HG03354 (cell line): ENCODE measurements around the gene CD6.

ENCODE experiments used
- ATAC-seq: cut with Tn5 transposase; IDR thresholded peaks from one replicate; pipeline ENCODE4 v1.9.1; 2021; ENCODE audit warnings: mild to moderate bottlenecking; ENCODE audit not compliant: unreplicated experiment, poor library complexity, severe bottlenecking

The CD6 gene, protein sequence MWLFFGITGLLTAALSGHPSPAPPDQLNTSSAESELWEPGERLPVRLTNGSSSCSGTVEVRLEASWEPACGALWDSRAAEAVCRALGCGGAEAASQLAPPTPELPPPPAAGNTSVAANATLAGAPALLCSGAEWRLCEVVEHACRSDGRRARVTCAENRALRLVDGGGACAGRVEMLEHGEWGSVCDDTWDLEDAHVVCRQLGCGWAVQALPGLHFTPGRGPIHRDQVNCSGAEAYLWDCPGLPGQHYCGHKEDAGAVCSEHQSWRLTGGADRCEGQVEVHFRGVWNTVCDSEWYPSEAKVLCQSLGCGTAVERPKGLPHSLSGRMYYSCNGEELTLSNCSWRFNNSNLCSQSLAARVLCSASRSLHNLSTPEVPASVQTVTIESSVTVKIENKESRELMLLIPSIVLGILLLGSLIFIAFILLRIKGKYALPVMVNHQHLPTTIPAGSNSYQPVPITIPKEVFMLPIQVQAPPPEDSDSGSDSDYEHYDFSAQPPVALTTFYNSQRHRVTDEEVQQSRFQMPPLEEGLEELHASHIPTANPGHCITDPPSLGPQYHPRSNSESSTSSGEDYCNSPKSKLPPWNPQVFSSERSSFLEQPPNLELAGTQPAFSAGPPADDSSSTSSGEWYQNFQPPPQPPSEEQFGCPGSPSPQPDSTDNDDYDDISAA

DNA sequence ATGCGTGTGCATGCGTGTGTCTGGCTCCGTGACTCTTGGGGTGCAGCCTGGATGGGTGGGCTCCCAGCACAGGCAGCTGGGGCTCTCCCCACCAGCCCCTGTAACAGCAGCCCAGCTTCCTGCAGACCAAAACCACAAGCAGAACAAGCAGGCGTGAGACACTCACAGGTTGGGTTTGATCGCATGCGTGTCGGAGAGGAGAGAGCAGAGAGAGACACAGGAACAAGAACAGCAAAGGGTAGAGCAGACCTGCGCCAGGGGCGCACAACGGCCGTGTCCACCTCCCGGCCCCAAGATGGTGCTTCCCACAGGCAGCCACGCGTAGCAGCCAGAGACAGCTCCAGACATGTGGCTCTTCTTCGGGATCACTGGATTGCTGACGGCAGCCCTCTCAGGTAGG is at the start of gene CD6:
Gene CD6, plus strand, starts transcription at position 161 of the 400 bp plus-strand sequence. Its CDS starts 186 bp downstream, at position 347.
- no peak for ATAC-seq

DNA sequence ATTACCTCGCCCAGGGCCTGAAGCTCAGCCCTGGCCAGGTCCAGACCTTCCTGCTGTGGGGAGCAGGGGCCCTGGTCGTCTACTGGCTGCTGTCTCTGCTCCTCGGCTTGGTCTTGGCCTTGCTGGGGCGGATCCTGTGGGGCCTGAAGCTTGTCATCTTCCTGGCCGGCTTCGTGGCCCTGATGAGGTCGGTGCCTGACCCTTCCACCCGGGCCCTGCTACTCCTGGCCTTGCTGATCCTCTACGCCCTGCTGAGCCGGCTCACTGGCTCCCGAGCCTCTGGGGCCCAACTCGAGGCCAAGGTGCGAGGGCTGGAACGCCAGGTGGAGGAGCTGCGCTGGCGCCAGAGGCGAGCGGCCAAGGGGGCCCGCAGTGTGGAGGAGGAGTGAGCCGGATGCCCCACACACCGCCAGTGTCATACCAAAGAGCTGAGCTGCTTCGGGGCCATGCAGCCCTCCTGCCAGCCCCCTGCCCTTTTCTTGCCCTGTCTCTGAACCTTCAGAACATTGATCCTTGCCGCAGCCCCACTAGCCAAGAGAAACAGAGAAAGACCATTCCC is 49.6 kb upstream of the CD6 start:
- ATAC-seq = no peak

DNA sequence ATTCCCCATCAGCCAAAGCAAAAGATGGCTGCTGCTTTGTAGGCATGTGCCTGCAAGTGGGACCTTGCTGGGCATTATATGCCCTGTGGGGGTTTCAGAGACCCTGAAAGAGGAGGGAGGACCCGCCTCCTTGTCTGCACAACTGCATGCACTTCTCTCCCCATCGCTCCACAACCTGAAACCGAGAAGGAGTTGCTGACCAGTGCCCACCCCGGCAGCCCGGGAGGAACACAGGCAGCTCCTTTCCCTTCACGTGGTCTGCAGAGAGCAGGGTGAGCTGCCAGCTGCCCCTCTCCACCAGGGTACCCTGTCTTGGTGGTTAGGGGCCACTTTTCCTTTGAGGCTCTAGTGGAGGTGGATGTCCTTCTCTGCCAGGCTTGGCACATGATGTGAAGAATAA is 48.6 kb upstream of the CD6 start:
- no peak for ATAC-seq

DNA sequence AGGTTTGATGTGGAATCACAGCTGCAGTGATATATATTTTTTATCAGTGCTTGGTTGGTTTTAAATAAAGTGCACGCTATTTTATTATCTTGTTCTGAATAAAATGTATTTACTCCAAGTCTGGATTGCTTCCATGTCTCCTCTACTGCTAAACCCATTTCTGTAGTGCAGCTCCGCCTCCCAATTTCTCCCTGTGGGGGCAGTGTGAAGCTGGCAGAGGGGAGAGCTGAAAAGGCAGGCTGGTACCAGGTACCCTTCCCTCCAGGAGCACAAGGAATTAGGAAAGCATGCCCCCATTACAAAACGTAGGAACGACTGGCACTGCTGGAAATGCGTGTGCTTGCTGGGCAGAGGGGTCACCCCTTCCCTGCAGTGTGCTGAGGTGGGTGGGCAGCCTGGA is 48.2 kb upstream of the CD6 start:
- no peak for ATAC-seq

DNA sequence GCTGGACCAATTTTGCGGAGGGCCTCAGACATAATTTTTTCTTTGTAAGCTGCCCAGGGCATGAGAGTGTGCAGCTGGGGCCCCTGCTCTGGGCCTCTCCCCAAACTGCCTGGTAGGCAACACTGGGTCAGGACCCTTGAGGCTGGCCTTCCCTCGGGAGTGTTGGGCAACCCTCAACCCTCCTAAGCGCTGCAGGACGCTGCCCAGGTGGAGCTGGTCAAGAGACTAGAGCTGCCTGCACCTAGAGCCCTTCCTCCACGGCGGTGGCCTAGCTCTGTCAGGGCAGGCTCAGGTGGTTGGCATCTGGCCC is 47.7 kb upstream of the CD6 start:
- peak; percentile 8 for ATAC-seq

DNA sequence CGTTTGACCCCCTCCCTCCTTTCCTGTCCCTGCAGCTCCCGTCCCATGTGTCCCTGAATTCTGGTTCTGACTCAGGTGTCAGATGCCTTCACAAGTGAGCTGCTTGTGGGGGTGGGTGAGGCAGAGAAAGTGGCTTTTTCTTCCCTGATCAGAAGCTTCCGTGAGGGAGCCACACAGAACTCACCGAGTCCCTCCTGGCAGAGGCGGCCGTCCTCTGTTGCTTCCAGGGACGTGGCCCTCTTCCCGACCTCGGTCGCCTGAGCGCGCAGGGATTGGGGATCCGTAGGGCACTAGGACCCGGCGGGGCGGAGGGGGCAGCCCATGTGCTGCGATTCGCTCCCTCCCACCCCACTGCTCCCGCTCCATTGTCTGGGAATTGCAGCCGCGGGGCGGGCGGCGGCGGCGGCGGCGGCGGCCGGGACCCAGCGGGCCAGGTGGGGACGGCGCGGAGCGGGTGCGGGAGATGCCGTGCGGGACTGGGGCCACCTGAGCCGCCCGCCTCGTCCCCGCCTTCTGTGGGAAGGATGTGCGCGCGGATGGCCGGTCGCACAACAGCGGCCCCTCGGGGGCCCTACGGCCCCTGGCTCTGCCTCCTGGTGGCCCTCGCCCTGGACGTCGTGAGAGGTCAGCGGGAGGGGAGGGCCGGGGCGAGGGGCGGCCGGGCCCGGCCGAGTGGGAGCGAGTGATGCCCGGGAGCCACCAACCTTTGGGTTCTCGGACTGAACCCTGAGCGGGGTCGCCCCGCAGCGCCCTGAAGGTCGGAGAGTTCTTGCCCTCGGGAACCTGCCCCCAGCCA is 47.2 kb upstream of the CD6 start, which contains the start of gene TMEM132A:
Gene TMEM132A, plus strand, starts transcription at position 351 of the 796 bp plus-strand sequence. Its CDS starts 174 bp downstream, at position 525.
- peak; percentile 47 for ATAC-seq

DNA sequence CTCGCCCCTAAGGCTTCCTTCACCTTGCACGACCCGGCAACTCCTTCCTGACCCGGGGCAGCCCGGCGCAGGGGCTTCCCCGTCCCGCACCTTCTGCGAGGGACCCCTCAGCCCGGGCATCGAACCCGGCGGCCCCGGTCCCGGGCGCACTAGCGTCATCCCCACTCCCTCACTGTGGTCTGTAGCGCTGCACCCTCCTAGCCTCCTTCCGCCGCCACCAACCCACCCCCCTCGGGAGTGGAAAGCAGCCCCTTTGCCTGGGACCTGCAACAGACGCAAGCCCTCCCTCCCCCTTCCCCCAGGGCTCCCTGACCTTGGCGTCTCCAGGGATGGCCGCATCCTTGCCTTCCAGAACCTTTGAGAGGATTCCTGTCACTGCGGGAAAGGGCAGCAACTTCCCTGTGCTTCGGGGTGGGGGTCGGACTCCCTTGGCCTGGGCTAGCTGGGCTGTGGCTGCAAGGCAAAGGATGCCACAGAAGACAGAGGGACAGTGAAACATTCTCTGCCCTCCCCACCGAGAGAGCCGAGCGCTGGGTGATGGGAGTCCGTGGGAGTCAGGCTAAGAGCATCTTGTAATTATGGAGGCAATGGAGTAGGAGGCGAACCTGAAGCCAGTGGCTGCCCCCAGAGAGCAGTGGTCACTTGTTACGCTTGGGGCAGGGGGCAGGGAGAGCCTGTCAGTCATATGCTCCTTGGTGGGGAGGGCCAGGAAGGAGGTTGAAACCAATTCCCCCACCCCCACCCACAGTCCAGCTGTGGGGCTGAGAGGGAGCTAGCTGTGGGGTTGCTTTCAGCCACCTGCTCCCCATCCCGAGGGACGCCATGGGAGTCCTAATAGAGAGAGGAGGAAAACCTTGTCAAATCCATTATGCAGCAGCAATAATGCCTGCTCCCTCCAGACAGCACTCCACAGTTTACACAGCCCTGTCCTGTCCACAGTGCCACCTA is 46.3 kb upstream of the CD6 start:
- peak; percentile 24 for ATAC-seq

DNA sequence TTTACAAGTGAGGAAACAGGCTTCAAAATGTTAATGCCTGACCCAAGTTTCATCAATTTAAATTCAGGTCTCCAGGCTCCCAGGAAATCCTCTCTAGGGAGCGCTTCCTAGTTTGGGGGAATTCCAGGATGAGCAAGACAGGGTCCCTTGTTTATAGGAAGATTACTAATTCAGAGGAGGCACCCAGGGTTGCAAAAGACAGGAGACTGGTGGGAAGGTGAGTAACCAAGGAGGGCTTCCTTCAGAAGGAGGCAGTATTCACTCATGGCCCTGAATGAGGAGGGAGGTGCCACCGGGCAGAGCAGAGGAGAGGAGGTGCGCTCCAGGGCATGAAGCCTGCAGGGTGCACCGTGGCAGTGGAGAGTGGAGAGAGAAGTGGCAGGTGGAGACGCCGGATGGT is 45.6 kb upstream of the CD6 start:
- no peak for ATAC-seq

DNA sequence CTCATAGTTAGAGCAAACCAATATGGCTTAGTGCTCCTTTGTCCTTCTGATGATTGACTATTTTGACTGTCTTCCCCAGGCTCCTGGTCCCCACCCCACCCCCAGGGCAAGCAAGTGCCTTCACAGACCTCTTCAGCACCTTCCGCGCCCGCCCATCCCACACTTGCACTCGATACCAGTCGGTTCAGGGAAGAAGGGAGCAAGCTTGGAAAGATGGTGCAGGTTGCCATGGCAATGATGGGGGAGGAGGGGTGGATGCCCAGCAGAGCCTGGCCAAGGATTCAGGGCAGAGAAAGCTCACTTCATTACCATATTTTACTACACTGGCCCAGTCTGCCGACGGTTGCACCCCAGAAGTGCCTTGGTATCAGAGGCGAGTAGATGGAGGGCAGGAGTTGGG is 45.0 kb upstream of the CD6 start:
- ATAC-seq = no peak

DNA sequence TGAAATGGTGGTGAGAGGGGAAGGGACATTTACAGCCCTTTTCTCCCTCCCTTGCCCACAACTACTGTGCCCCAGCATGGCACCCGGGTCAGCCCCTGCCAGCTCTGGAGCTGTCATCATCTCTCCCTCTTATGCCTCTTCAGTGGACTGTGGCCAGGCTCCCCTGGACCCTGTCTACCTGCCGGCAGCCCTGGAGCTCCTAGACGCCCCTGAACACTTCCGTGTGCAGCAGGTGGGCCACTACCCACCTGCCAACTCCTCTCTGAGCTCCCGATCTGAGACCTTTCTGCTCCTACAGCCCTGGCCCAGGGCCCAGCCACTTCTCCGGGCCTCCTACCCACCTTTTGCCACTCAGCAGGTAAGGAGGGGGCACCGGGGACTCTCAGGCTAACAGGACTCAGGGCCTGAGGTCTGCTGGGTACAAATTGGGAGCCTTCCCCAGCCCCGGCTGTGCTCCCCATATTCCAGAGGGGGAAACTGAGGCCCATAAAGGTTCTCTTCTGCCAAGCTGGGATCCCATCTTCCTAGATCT is 44.4 kb upstream of the CD6 start:
- ATAC-seq = no peak

DNA sequence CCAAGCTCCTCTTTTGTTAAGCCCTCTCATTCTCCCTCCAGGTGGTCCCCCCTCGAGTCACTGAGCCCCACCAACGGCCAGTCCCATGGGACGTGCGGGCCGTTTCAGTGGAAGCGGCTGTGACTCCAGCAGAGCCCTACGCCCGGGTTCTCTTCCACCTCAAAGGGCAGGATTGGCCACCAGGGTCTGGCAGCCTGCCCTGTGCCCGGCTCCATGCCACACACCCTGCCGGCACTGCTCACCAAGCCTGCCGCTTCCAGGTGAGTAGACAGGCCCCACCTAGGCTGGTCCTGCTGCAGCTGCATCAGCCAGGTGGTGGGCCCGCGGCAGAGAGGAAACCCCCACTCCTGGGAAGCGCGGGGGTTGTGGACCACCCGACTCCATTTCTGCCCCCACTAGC is 43.9 kb upstream of the CD6 start:
- no peak for ATAC-seq

DNA sequence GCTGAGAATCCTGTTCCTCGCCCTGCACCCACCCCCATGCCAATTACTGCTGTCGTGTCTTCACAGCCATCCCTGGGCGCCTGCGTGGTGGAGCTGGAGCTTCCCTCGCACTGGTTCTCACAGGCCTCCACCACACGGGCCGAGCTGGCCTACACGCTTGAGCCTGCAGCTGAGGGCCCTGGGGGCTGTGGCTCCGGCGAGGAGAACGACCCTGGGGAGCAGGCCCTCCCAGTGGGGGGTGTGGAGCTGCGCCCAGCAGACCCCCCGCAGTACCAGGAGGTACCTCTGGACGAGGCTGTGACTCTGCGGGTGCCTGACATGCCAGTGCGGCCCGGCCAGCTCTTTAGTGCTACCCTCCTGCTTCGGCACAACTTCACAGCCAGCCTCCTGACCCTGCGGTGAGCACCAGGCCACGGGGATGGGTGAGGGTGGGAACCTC is 42.9 kb upstream of the CD6 start:
- no peak for ATAC-seq

DNA sequence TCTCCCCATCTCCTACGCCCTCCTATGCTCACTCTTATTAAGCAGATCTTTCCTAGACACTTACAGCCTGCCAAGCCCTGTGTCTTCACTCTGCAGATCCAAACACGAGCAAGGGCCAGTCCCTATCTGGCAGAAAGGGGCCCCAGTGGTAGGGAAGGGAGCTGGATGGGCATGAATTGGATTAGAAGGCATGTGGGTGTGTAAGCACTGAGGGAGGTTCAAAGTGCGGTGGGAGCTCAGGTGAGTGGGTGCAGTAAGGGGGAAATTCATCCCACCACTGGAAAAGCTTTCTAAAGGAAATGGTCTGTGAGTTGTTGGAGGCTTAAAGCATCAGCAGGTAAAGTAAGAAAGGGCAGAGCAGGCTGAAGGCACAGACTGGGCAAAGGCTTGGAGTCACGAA is 41.7 kb upstream of the CD6 start:
- no peak for ATAC-seq

DNA sequence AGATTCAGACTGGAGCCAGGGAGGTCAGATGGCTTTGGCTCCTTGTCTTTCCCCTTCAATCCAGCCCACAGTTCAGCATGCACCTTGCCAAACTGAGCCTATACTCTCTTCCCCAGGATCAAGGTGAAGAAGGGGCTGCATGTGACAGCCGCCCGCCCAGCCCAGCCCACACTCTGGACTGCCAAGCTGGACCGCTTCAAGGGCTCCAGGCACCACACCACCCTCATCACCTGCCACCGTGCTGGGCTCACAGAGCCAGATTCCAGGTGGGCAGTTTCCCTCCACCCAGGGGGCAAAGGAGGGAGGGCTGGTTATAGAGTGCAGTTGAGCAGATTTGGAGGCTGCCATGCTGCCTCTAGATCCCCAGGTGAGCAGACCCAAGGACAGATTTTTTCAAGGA is 41.1 kb upstream of the CD6 start:
- no peak for ATAC-seq

DNA sequence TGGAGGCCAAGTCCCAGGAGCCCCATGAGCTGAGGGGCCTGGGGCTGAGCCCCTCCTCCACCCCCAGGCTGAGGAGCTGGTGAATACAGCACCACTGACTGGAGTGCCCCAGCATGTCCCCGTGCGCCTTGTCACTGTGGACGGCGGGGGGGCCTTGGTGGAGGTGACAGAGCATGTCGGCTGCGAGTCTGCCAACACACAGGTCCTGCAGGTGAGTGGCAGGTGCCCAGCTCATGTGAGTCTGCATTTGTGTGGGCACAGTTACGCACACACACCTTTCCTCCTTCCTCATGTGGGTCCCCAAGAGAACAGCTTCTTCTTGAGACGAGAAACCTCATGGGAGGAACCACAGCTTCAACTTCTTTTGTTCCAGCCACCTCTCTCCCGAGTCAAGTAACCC is 39.6 kb upstream of the CD6 start:
- no peak for ATAC-seq

DNA sequence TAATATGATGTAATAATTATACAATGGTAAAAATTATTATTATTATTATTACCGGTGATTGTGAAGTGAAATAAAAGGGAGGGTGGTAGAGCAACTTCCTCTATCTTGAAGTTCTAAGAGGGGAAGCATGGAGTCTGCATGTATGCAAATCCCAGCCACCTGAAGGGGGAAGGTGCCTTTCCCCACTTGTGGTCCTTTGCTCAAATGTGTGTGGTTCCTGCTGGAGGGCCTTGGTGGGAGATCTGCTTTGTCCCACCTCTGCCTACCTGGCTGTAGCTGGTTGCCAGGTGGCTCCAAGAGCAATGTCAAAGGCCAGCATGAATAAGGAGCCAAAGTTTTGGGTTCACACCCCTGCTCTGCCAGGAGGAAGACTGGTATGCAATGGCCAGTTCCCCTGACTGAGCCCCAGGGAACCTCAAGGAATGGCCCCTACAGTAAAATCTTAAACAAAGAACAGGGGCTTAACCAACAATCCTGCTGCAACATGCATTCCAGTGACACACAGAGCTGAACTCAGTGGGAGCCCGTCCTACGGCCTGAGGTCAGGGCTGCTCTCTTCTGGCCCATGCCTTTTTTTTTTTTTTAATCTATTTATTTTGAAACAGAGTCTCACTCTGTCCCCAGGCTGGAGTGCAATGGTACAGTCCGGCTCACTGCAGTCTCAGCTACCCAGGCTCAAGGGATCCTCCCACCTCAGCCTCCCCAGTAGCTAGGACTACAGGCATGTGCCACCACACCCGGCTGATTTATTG is 38.7 kb upstream of the CD6 start:
- peak; percentile 49 for ATAC-seq

DNA sequence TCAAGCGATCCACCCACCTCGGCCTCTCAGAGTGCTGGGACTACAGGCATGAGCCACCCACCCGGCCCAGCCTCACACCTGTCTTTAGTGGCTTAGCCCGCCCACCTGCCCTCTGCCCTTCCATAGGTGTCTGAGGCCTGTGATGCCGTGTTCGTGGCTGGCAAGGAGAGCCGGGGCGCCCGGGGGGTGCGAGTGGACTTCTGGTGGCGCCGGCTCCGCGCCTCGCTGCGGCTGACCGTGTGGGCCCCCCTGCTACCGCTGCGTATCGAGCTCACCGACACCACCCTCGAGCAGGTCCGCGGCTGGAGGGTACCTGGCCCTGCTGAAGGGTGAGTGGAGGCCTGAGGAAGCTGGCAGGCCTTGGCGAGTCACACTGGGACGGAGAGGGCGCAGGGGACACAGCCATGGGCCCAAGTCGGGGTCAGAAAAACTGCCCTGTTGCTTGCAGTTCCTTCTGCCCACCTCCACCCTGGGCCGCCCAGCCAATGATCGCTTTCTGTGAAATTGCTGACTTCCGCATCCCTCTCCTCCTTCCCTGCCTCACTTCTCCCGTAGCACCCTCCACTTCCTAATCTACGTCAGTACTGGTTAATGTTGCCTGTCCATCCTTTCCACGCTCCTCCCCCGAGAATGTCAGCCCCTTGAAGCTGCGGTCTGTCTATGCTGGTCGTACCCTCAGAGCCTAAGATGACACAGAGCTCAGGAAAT is 37.9 kb upstream of the CD6 start:
- no peak for ATAC-seq
